Sigmoid colon (tissue), 7 donors: ENCODE results near the gene LONP1. TPM values are rescaled to one million over a fixed set of nuclear protein-coding genes. Genes with fewer than 3 reads are reported as not detected.

ENCODE experiments used
- DNase-seq: peaks from one replicate; pipeline ENCODE4 v3.0.0-alpha.2; 2019
- H3K27ac ChIP-seq, 4 donors: fragments of 200-600 bp; sonication (generic); one replicate each; pipeline ENCODE4 v1.5.1; 2016 to 2019; ENCODE audit warnings: mild to moderate bottlenecking in 1 of 4
- H3K27me3 ChIP-seq, 3 donors: fragments of 200-600 bp; sonication (generic); one replicate each; pipeline ENCODE4 v1.5.1; 2019; ENCODE audit warnings: mild to moderate bottlenecking in 1 of 3
- H3K36me3 ChIP-seq, 4 donors: fragments of 200-600 bp; sonication (generic); one replicate each; pipeline ENCODE4 v1.5.1; 2016 to 2019
- H3K4me1 ChIP-seq, 4 donors: fragments of 200-600 bp; sonication (generic); one replicate each; pipeline ENCODE4 v1.5.1; 2017 to 2019
- H3K4me3 ChIP-seq, 4 donors: fragments of 200-600 bp; sonication (generic); one replicate each; pipeline ENCODE4 v1.5.1; 2017 to 2019; ENCODE audit warnings: mild to moderate bottlenecking in 2 of 4, moderate library complexity in 1 of 4
- H3K9me3 ChIP-seq, 4 donors: fragments of 200-600 bp in 3 of 4; sonication (generic) in 3 of 4; one replicate each; pipeline versions ENCODE4 v1.5.1 to v1.6.1; 2013 to 2019
- EP300 ChIP-seq, 4 donors: sonication (generic); formaldehyde crosslinking; IDR thresholded peaks; one replicate each; pipeline ENCODE4 v1.6.1; 2017; ENCODE audit warnings: antibody characterized with exemption in 4 of 4
- POLR2A ChIP-seq, 2 donors: fragments of 450-650 bp; IDR thresholded peaks; one replicate each; pipeline ENCODE4 v1.6.1; 2016; ENCODE audit warnings: antibody characterized with exemption in 2 of 2, mild to moderate bottlenecking in 2 of 2, moderate library complexity in 2 of 2
- POLR2AphosphoS5 ChIP-seq, 4 donors: sonication (generic); formaldehyde crosslinking; IDR thresholded peaks; one replicate each; pipeline ENCODE4 v1.6.1; 2017; ENCODE audit warnings: antibody characterized with exemption in 4 of 4
- WGBS, 2 donors: extraction: QIAGEN DNeasy Blood & Tissue Kit; methylation state at CpG; one replicate each; pipeline ENCODE4 v1.1.7; 2013; 5-methylcytosine and 5-hydroxymethylcytosine counted together
- intact Hi-C: fragments of 100-400 bp; cut with DNase I; formaldehyde crosslinking; loops from one replicate; pipeline ENCODE4 v1.15.1; 2023
- polyA plus RNA-seq, 3 donors: library from polyadenylated mRNA; stranded (reverse); fragments of 200-250 nt; gene quantifications; one replicate each; pipeline ENCODE4 v1.2.3, GENCODE V29; 2013
- total RNA-seq, 4 donors: library from RNA; depleted of rRNA; stranded (reverse); fragments of >200 nt; gene quantifications; one replicate each; pipeline ENCODE4 v1.1.0, GENCODE V29; 2016
- TF ChIP-seq, protein P1 (sequence below), 4 experiments: fragments of 450-650 bp in 3 of 4; fragments of 200-600 bp in 1 of 4; IDR thresholded peaks; one replicate each; pipeline ENCODE4 v1.5.1; 2016 to 2019; ENCODE audit warnings: antibody characterized with exemption in 4 of 4, mild to moderate bottlenecking in 3 of 4, moderate library complexity in 2 of 4
- donor health status: healthy with polysubstance abuse.
- donor health status: Bipolar disorder and iron deficiency.
- donor health status: healthy.

Gene LONP1
- total and polyA plus RNA-seq, 7 donors, result 24.0 to 62.6 (median 31.1) TPM

DNA sequence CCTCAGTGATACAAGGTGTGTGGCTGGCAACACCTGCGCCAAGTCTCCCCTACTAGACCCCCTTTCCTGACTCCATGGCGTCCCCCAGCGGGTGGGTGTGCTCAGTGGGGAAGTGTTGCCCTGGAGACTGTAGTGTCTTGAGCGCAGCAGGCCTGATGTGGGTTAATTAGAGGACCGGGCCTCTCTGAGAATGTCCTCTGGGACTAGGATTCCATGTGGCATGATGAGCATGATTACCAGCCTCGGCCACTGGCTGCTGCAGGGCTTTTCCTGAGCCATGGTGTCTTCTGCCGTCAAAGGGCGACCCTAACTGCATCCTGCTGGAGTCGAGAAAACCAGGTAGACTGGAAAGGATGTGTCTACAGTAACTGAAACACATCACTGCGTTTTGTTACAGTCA lies 67.7 kb downstream of the LONP1 start:
- peak; percentile 39 for DNase-seq

DNA sequence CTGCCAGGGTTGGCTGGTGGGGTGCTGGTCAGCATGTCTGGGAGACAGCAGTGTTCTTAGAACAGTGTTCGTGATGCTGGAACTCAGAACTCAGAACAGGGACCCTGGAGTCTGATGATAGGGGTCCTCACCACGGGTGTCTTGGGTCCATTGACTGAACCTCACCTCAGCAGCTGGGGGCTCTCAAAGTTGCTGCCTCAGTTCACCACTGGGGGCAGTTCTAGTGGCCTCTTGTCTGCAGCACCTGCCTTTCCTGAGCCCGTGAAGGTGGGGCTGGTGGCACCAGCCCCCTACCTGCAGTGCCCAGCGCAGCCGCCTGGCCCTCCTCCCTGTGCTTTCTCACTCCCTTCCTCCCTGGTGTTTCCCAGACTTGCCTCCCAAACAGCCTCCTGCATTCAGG lies 68.6 kb downstream of the LONP1 start:
- H3K27me3 ChIP-seq, result no peaks in the 10 kb centered on the region
- no peaks in the 10 kb centered on the region for H3K4me1 ChIP-seq
- TF ChIP-seq POLR2AphosphoS5 (IDR thresholded peaks at IDR 0.05) (no peak), POLR2A (IDR thresholded peaks at IDR 0.05) (no peak), EP300 (IDR thresholded peaks at IDR 0.05) (no peak)
- TF ChIP-seq, protein P1, sequence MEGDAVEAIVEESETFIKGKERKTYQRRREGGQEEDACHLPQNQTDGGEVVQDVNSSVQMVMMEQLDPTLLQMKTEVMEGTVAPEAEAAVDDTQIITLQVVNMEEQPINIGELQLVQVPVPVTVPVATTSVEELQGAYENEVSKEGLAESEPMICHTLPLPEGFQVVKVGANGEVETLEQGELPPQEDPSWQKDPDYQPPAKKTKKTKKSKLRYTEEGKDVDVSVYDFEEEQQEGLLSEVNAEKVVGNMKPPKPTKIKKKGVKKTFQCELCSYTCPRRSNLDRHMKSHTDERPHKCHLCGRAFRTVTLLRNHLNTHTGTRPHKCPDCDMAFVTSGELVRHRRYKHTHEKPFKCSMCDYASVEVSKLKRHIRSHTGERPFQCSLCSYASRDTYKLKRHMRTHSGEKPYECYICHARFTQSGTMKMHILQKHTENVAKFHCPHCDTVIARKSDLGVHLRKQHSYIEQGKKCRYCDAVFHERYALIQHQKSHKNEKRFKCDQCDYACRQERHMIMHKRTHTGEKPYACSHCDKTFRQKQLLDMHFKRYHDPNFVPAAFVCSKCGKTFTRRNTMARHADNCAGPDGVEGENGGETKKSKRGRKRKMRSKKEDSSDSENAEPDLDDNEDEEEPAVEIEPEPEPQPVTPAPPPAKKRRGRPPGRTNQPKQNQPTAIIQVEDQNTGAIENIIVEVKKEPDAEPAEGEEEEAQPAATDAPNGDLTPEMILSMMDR (IDR thresholded peaks at IDR 0.05), result no peak
- DNase-seq, result peak; percentile 39
- peaks cover 61 to 93% (median 81%) of the 10 kb centered on the region in 4 donors for H3K36me3 ChIP-seq
- H3K27ac ChIP-seq, result no peak overlapping the region
- WGBS, 2 donors, result 95 to 96% methylated on average over 5 of the region's 5 CpGs
- intact Hi-C loops, result no loop called here
- no peaks in the 10 kb centered on the region for H3K9me3 ChIP-seq
- no peak overlapping the region for H3K4me3 ChIP-seq

More for the DNA sequence above, 67.7 kb downstream of the LONP1 start:
- no peaks in the 10 kb centered on the region for H3K4me1 ChIP-seq
- no peak overlapping the region for H3K4me3 ChIP-seq
- WGBS, 2 donors, result 93% methylated on average over 10 of the region's 10 CpGs
- H3K36me3 ChIP-seq, result peaks cover 58 to 93% (median 79%) of the 10 kb centered on the region in 4 donors
- intact Hi-C loops, result no loop called here
- H3K27ac ChIP-seq, result no peak overlapping the region
- TF ChIP-seq POLR2A (IDR thresholded peaks at IDR 0.05) (no peak), POLR2AphosphoS5 (IDR thresholded peaks at IDR 0.05) (no peak), EP300 (IDR thresholded peaks at IDR 0.05) (no peak)
- TF ChIP-seq, protein P1 (IDR thresholded peaks at IDR 0.05), result no peak
- H3K9me3 ChIP-seq, result no peaks in the 10 kb centered on the region
- H3K27me3 ChIP-seq, result no peaks in the 10 kb centered on the region

GRCh38 chr19:5648464-5648863 lies 71.5 kb downstream of the LONP1 start:
- Histone ChIP-seq H3K27me3 (no peaks in the 10 kb centered on the region), H3K4me3 (no peak overlapping the region), H3K36me3 (peaks cover 49 to 93% (median 64%) of the 10 kb centered on the region in 4 donors), H3K4me1 (peaks cover 0 to 9% (median 0%) of the 10 kb centered on the region in 4 donors), H3K27ac (no peak overlapping the region), H3K9me3 (no peaks in the 10 kb centered on the region)
- no peak for DNase-seq
- no peak for TF ChIP-seq POLR2AphosphoS5 (IDR thresholded peaks at IDR 0.05)
- TF ChIP-seq, protein P1 (IDR thresholded peaks at IDR 0.05), result no peak
- no peak for TF ChIP-seq EP300 (IDR thresholded peaks at IDR 0.05)
- TF ChIP-seq POLR2A (IDR thresholded peaks at IDR 0.05), result no peak
- 90 to 96% methylated on average over 11 of the region's 11 CpGs for WGBS, 2 donors
- intact Hi-C loops, result no loop called here

DNA sequence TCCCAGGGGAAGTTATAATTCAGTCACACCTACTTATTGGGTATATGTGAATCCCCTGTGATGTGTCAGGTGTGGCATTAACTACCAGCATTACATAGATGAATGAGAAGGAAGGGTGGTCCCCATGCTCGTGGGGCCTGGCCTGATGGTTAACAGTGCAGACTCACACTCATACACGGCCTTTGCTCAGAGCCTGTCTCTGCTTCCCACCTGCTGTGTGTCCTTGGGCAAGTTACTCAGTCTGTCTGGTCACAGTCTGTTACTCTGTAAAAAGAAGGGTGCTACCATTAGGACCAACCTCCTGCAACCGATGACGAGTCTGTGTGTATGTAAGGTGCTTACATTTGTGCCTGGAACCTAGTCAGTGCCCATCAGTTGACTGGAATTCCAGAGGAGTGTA lies 73.2 kb downstream of the LONP1 start:
- H3K27me3 ChIP-seq, result no peaks in the 10 kb centered on the region
- no peak overlapping the region for H3K27ac ChIP-seq
- intact Hi-C loops, result no loop called here
- DNase-seq, result peak; percentile 17
- TF ChIP-seq POLR2A (IDR thresholded peaks at IDR 0.05), result no peak
- TF ChIP-seq EP300 (IDR thresholded peaks at IDR 0.05), result no peak
- no peak for TF ChIP-seq POLR2AphosphoS5 (IDR thresholded peaks at IDR 0.05)
- TF ChIP-seq, protein P1 (IDR thresholded peaks at IDR 0.05), result no peak
- peaks cover 0 to 9% (median 0%) of the 10 kb centered on the region in 4 donors for H3K4me1 ChIP-seq
- 92 to 94% methylated on average over 4 of the region's 4 CpGs for WGBS, 2 donors
- peaks cover 36 to 93% (median 57%) of the 10 kb centered on the region in 4 donors for H3K36me3 ChIP-seq
- H3K9me3 ChIP-seq, result no peaks in the 10 kb centered on the region
- H3K4me3 ChIP-seq, result no peak overlapping the region

DNA sequence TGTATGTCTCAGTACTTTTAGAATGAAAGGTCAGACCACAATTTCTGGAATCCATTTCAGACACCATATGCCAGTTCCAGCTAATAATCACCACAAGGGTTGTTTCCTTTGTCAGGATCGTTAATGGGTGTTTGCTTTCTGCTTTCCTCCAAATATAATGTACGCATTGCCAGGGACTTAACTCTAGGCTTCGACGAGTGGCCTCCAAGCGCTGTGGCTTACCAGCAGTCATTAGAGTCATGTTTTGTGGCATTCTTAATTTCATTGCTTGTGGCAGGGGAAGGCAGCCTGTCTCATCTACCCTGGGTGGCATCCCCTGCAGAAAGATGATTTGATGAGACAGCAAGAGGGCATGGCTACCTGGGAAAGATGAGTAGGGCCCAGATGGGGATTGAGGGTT lies 74.5 kb downstream of the LONP1 start:
- H3K9me3 ChIP-seq, result no peaks in the 10 kb centered on the region
- peaks cover 24 to 86% (median 45%) of the 10 kb centered on the region in 4 donors for H3K36me3 ChIP-seq
- DNase-seq, result peak; percentile 42

More for the DNA sequence above, 74.5 kb downstream of the LONP1 start:
- WGBS, 2 donors, result 86 to 92% methylated on average over 5 of the region's 5 CpGs
- Histone ChIP-seq H3K27ac (no peak overlapping the region), H3K4me3 (no peak overlapping the region), H3K27me3 (no peaks in the 10 kb centered on the region), H3K4me1 (peaks cover 0 to 9% (median 1%) of the 10 kb centered on the region in 4 donors)
- intact Hi-C loops, result no loop called here
- TF ChIP-seq EP300 (IDR thresholded peaks at IDR 0.05) (no peak), POLR2AphosphoS5 (IDR thresholded peaks at IDR 0.05) (no peak), POLR2A (IDR thresholded peaks at IDR 0.05) (no peak)
- TF ChIP-seq, protein P1 (IDR thresholded peaks at IDR 0.05), result no peak
